ENCODE data around the gene RELA.

GRCh38 chr11:65658174-65659021 is 4.3 kb downstream of the RELA start:
- TF ChIP-seq, protein P1, sequence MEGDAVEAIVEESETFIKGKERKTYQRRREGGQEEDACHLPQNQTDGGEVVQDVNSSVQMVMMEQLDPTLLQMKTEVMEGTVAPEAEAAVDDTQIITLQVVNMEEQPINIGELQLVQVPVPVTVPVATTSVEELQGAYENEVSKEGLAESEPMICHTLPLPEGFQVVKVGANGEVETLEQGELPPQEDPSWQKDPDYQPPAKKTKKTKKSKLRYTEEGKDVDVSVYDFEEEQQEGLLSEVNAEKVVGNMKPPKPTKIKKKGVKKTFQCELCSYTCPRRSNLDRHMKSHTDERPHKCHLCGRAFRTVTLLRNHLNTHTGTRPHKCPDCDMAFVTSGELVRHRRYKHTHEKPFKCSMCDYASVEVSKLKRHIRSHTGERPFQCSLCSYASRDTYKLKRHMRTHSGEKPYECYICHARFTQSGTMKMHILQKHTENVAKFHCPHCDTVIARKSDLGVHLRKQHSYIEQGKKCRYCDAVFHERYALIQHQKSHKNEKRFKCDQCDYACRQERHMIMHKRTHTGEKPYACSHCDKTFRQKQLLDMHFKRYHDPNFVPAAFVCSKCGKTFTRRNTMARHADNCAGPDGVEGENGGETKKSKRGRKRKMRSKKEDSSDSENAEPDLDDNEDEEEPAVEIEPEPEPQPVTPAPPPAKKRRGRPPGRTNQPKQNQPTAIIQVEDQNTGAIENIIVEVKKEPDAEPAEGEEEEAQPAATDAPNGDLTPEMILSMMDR (IDR thresholded peaks at IDR 0.05), result no peak
- no peak for TF ChIP-seq EZH2 (IDR thresholded peaks at IDR 0.05; ENCODE audit: borderline replicate concordance, insufficient read depth, low read depth, low read length, poor library complexity, severe bottlenecking)

Data from B cell (primary cell).